ENCODE data around the gene YIF1A. TPM values are rescaled to one million over a fixed set of nuclear protein-coding genes. Genes with fewer than 3 reads are reported as not detected.

The YIF1A gene
- total RNA-seq, 1 experiment from 2014 or later: 64.3 TPM

GRCh38 chr11:66335531-66336233 is 46.7 kb upstream of the YIF1A start:
- Histone ChIP-seq H3K4ac (ENCODE audit: low read depth, low read length) (no peak overlapping the region), H3K27me3 (ENCODE audit: insufficient read depth, low read length) (no peaks in the 10 kb centered on the region; the same call in 1 of the 2 replicates), H2AK5ac (ENCODE audit: insufficient read length, low read length) (no peak overlapping the region), H3K23ac (ENCODE audit: insufficient read length, low read depth, low read length) (no peak overlapping the region), H3K4me2 (ENCODE audit: insufficient read depth, insufficient read length, low read length) (peak overlapping the region; percentile 30), H2BK120ac (ENCODE audit: low read depth, low read length, poor library complexity, severe bottlenecking) (no peak overlapping the region), H4K5ac (ENCODE audit: insufficient read length, low read depth, low read length) (no peak overlapping the region), H3K9me3 (ENCODE audit: control insufficient read depth, low read depth, low read length) (no peaks in the 10 kb centered on the region), H3K4me1 (ENCODE audit: insufficient read depth, low read length) (no peaks in the 10 kb centered on the region), H4K20me1 (ENCODE audit: control insufficient read depth, insufficient read depth, insufficient read length) (no peaks in the 10 kb centered on the region), H3K23me2 (ENCODE audit: insufficient read length, low read depth, low read length, poor library complexity, severe bottlenecking) (no peaks in the 10 kb centered on the region), H3K14ac (ENCODE audit: insufficient read depth, low read length) (peak overlapping the region; percentile 41; the same call in 1 of the 2 replicates), H3K56ac (ENCODE audit: insufficient read length, low read depth, low read length) (no peak overlapping the region), H3K9ac (ENCODE audit: extremely low read depth, insufficient read length, low read length) (peak overlapping the region; percentile 2), H3K79me2 (ENCODE audit: insufficient read depth, low read length) (no peaks in the 10 kb centered on the region), H3K27ac (ENCODE audit: insufficient read length, low read depth, low read length) (no peak overlapping the region), H4K8ac (replicated peaks; ENCODE audit: insufficient read length, low read depth, low read length) (no peak overlapping the region), H4K91ac (ENCODE audit: insufficient read length, low read depth, low read length) (no peak overlapping the region), H3T11ph (ENCODE audit: low read length) (no peak overlapping the region), H2AFZ (ENCODE audit: low read length) (no peak overlapping the region), H2BK20ac (ENCODE audit: low read depth, low read length, poor library complexity, severe bottlenecking) (no peak overlapping the region), H2BK15ac (ENCODE audit: low read depth, low read length) (no peak overlapping the region), H3K18ac (ENCODE audit: insufficient read length, low read depth, low read length) (peak overlapping the region; percentile 65), H2BK12ac (ENCODE audit: insufficient read length, low read depth, low read length) (no peak overlapping the region), H2BK5ac (ENCODE audit: insufficient read length, low read length) (no peak overlapping the region), H3K79me1 (ENCODE audit: insufficient read depth, low read depth, low read length, poor library complexity, severe bottlenecking) (no peaks in the 10 kb centered on the region)
- Mint-ChIP-seq H3K36me3 (ENCODE audit: insufficient read depth in 1 of 3, low read depth in 3 of 3) (peaks cover 4 to 26% (median 12%) of the 10 kb centered on the region in 3 experiments; a peak in 6 of 7 replicates), H3K4me1 (peaks cover 20 to 21% of the 10 kb centered on the region in 2 experiments), H3K9me3 (no peaks in the 10 kb centered on the region), H3K27me3 (ENCODE audit: low read depth) (peaks cover 4% of the 10 kb centered on the region), H3K4me3 (peak overlapping the region; percentile 83 to 86), H3K27ac (no peak overlapping the region)
- peak; percentile 78 for DNase-seq
- no CpG with 5 or more reads among the region's 35 CpGs for WGBS (ENCODE audit: extremely low coverage, insufficient read length, low lambda C conversion rate)
- TF ChIP-seq, protein P1, sequence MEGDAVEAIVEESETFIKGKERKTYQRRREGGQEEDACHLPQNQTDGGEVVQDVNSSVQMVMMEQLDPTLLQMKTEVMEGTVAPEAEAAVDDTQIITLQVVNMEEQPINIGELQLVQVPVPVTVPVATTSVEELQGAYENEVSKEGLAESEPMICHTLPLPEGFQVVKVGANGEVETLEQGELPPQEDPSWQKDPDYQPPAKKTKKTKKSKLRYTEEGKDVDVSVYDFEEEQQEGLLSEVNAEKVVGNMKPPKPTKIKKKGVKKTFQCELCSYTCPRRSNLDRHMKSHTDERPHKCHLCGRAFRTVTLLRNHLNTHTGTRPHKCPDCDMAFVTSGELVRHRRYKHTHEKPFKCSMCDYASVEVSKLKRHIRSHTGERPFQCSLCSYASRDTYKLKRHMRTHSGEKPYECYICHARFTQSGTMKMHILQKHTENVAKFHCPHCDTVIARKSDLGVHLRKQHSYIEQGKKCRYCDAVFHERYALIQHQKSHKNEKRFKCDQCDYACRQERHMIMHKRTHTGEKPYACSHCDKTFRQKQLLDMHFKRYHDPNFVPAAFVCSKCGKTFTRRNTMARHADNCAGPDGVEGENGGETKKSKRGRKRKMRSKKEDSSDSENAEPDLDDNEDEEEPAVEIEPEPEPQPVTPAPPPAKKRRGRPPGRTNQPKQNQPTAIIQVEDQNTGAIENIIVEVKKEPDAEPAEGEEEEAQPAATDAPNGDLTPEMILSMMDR (conservative IDR thresholded peaks at IDR 0.05): no peak

All from H9 (cell line).